Endothelial cell of umbilical vein (primary cell): ENCODE data around the gene CFAP46.

ENCODE experiments used
- CTCF ChIP-seq, 2 donors: IDR thresholded peaks; 1 replicate in 1 of 2; 2 replicates in 1 of 2; pipeline ENCODE4 v1.5.1; 2011; ENCODE audit warnings: low read length in 2 of 2, mild to moderate bottlenecking in 2 of 2, moderate library complexity in 2 of 2, control low read depth in 1 of 2, inconsistent platforms in 1 of 2, low read depth in 1 of 2; ENCODE audit not compliant: insufficient read depth in 1 of 2; ENCODE audit errors: extremely low read depth in 1 of 2
- EZH2 ChIP-seq: IDR thresholded peaks from 2 replicates; pipeline ENCODE4 v1.6.1; 2012; ENCODE audit warnings: borderline replicate concordance, low read depth, mild to moderate bottlenecking, moderate library complexity, low read length, inconsistent platforms; ENCODE audit not compliant: severe bottlenecking
- FOS ChIP-seq: IDR thresholded peaks from 2 replicates; pipeline ENCODE4 v1.6.1; 2011; ENCODE audit warnings: mild to moderate bottlenecking, low read length, moderate library complexity, borderline replicate concordance; ENCODE audit not compliant: insufficient read depth
- GATA2 ChIP-seq: IDR thresholded peaks from 2 replicates; pipeline ENCODE4 v1.7.0; 2011; ENCODE audit warnings: low read depth, mild to moderate bottlenecking, moderate library complexity, mixed read lengths, low read length; ENCODE audit not compliant: insufficient read length, insufficient read depth
- JUN ChIP-seq: IDR thresholded peaks from 2 replicates; pipeline ENCODE4 v1.6.1; 2011; ENCODE audit warnings: borderline replicate concordance, low read depth; ENCODE audit not compliant: insufficient read length, insufficient read depth
- MAX ChIP-seq: IDR thresholded peaks from 2 replicates; pipeline ENCODE4 v1.6.1; 2011; ENCODE audit not compliant: insufficient read depth, insufficient read length
- MYC ChIP-seq: IDR thresholded peaks from one replicate; pipeline ENCODE4 v1.6.1; 2011; ENCODE audit warnings: mild to moderate bottlenecking, low read depth, low read length
- POLR2A ChIP-seq: IDR thresholded peaks from 2 replicates; pipeline ENCODE4 v1.6.1; 2012; ENCODE audit warnings: low read depth, mild to moderate bottlenecking, control low read depth, low read length
- POLR2AphosphoS5 ChIP-seq: IDR thresholded peaks from 2 replicates; pipeline ENCODE4 v1.6.1; 2012; ENCODE audit warnings: low read depth, mild to moderate bottlenecking, control low read depth, low read length, moderate library complexity; ENCODE audit not compliant: insufficient read depth

DNA sequence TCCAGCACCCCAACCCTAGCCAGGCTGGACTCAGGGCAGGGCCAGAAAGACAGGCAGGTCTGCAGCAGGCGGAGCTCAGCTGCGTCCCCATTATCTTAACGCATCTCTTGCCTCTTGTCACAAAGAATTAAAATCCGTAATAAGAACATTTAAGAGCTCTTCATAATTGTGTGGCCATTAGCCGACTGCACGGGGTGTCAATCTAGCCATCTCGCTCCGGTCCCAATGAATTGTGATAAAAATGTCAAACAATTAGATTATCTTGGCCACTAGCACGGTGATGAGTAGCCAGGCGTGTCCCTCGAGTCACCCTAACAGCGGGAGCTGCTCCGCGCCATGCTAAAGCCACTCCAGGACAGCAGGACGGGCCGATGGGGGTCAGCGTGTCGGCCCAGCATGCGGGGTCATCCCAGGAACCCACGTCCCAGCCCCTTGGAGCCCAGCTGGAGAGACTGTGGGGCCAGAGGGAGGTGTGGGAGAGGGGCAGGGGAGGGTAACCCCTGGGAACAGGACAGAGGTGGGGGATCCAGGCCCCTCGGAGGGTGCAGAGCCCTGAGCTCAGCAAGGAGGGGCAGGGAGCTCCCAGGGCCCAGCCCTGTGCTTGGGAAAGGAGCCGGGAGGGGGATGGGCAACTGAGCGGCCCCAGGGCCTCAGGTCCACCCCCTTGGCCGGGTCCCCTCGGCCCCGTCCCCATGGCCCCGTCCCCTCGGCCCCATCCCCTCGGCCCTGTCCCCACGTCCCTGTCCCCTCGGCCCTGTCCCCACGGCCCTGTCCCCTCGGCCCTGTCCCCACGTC lies 138.8 kb downstream of the CFAP46 start:
- TF ChIP-seq POLR2AphosphoS5 (no peak), EZH2 (no peak), CTCF (IDR thresholded peaks at IDR 0.05; ENCODE audit: extremely low read depth in 1 of 2, insufficient read depth in 1 of 2, low read depth in 1 of 2, low read length in 2 of 2) (no peak), POLR2A (no peak), GATA2 (no peak), FOS (no peak), MAX (no peak), JUN (no peak), MYC (no peak)
